Lung (tissue), 12 donors: ENCODE measurements around the gene KIR2DL1. TPM values are rescaled to one million over a fixed set of nuclear protein-coding genes. Genes with fewer than 3 reads are reported as not detected.

Source experiments
- ATAC-seq: fragments of 200-7000 bp; cut with Tn5 transposase; one replicate; pipeline ENCODE4 v1.9.1; 2020; ENCODE audit warnings: moderate number of reproducible peaks; ENCODE audit not compliant: insufficient read depth, low FRiP score
- DNase-seq, 3 donors: peaks; one replicate each; pipeline ENCODE4 v3.0.0-alpha.2; 2013 to 2017
- H3K27ac ChIP-seq, 2 donors: one replicate each; pipeline ENCODE4 v1.5.1; 2013; ENCODE audit warnings: mild to moderate bottlenecking in 2 of 2, moderate library complexity in 2 of 2, control low read depth in 1 of 2, inconsistent platforms in 1 of 2, low read depth in 1 of 2, low read length in 1 of 2
- H3K27me3 ChIP-seq, 3 donors: one replicate each; pipeline ENCODE4 v1.5.1; 2013; ENCODE audit warnings: low read length in 2 of 3; ENCODE audit not compliant: control insufficient read depth in 3 of 3, insufficient read depth in 3 of 3
- H3K36me3 ChIP-seq, 4 donors: one replicate each; pipeline ENCODE4 v1.5.1; 2013; ENCODE audit warnings: low read length in 4 of 4, mild to moderate bottlenecking in 1 of 4, moderate library complexity in 1 of 4; ENCODE audit not compliant: control insufficient read depth in 4 of 4, insufficient read depth in 4 of 4
- H3K4me1 ChIP-seq, 5 donors: one replicate each; pipeline ENCODE4 v1.5.1; 2013; ENCODE audit warnings: low read length in 5 of 5, mild to moderate bottlenecking in 2 of 5, moderate library complexity in 1 of 5; ENCODE audit not compliant: control insufficient read depth in 5 of 5, insufficient read depth in 5 of 5
- H3K4me3 ChIP-seq: one replicate; pipeline ENCODE4 v1.5.1; 2013; ENCODE audit warnings: mild to moderate bottlenecking, control low read depth, moderate library complexity
- H3K9ac ChIP-seq, 2 donors: one replicate each; pipeline ENCODE4 v1.5.1; 2013; ENCODE audit warnings: low read length in 2 of 2, control low read depth in 1 of 2; ENCODE audit not compliant: insufficient read depth in 1 of 2
- H3K9me3 ChIP-seq, 4 donors: one replicate each; pipeline ENCODE4 v1.5.1; 2013; ENCODE audit warnings: low read length in 3 of 4, mild to moderate bottlenecking in 1 of 4, moderate library complexity in 1 of 4; ENCODE audit not compliant: control insufficient read depth in 4 of 4, insufficient read depth in 3 of 4
- CTCF ChIP-seq: IDR thresholded peaks from 2 replicates; pipeline ENCODE4 v1.5.1; 2012; ENCODE audit warnings: mild to moderate bottlenecking; ENCODE audit errors: control extremely low read depth, extremely low read depth
- WGBS, 2 donors: extraction: QIAGEN DNeasy Blood & Tissue Kit; methylation state at CpG; one replicate each; pipeline ENCODE4 v1.1.7; 2013; 5-methylcytosine and 5-hydroxymethylcytosine counted together
- polyA plus RNA-seq, 2 donors: library from polyadenylated mRNA; stranded (reverse); fragments of 200-250 nt; gene quantifications; one replicate each; pipeline ENCODE4 v1.2.1, GENCODE V29; 2013
- total RNA-seq, 2 donors: library from RNA; depleted of rRNA in 1 of 2; stranded (reverse); fragments of >200 nt in 1 of 2; gene quantifications; one replicate each; pipeline ENCODE4 v1.2.1, GENCODE V29; 2014 to 2021
- donor health status: control.
- donor health status: control.
- donor health status: Bipolar disorder and iron deficiency.
- donor health status: healthy.
- donor health status: DM: yes; HTN: yes; CAD: no.

Gene KIR2DL1
- total and polyA plus RNA-seq, 4 donors = 0.14 to 0.46 (median 0.16) TPM; not detected in 1

- no peaks in the 10 kb centered on the region for H3K27me3 ChIP-seq
- no peaks in the 10 kb centered on the region for H3K36me3 ChIP-seq
- no peak for TF ChIP-seq CTCF
- H3K9me3 ChIP-seq = peaks cover 0 to 17% (median 4%) of the 10 kb centered on the region in 4 donors
- ATAC-seq (no peak), DNase-seq (no peak)
- no peak overlapping the region for H3K27ac ChIP-seq
- H3K9ac ChIP-seq = no peak overlapping the region
- H3K4me1 ChIP-seq = no peaks in the 10 kb centered on the region
- no peak overlapping the region for H3K4me3 ChIP-seq
- WGBS, 2 donors = 76 to 83% methylated on average over 10 of the region's 10 CpGs
Measured at GRCh38 chr19:54727562-54727961, 42.0 kb upstream of the KIR2DL1 start.

GRCh38 chr19:54728167-54728566 is 41.4 kb upstream of the KIR2DL1 start:
- DNase-seq = no peak
- no peak for TF ChIP-seq CTCF

GRCh38 chr19:54729416-54730188 is 40.0 kb upstream of the KIR2DL1 start:
- 67 to 78% methylated on average over 15 of the region's 15 CpGs for WGBS, 2 donors
- no peak overlapping the region for H3K27ac ChIP-seq
- no peaks in the 10 kb centered on the region for H3K4me1 ChIP-seq
- H3K36me3 ChIP-seq = no peaks in the 10 kb centered on the region
- peaks cover 0 to 19% (median 6%) of the 10 kb centered on the region in 4 donors for H3K9me3 ChIP-seq
- no peaks in the 10 kb centered on the region for H3K27me3 ChIP-seq
- TF ChIP-seq CTCF = no peak
- ATAC-seq (no peak), DNase-seq (no peak)
- no peak overlapping the region for H3K9ac ChIP-seq
- no peak overlapping the region for H3K4me3 ChIP-seq

More at GRCh38 chr19:54728167-54728566, 41.4 kb upstream of the KIR2DL1 start:
- Histone ChIP-seq H3K36me3 (no peaks in the 10 kb centered on the region), H3K4me1 (no peaks in the 10 kb centered on the region), H3K9me3 (peaks cover 0 to 19% (median 4%) of the 10 kb centered on the region in 4 donors), H3K4me3 (no peak overlapping the region), H3K27ac (no peak overlapping the region), H3K9ac (no peak overlapping the region), H3K27me3 (no peaks in the 10 kb centered on the region)
- no peak for ATAC-seq
- 53 to 56% methylated on average over 3 of the region's 3 CpGs for WGBS, 2 donors
